Lower leg skin (tissue), 3 donors: ENCODE results near the gene SMIM27.

Source experiments
- CTCF ChIP-seq, 3 donors: fragments of 450-650 bp; IDR thresholded peaks; one replicate each; pipeline ENCODE4 v1.5.1; 2016; ENCODE audit warnings: antibody characterized with exemption in 3 of 3, mild to moderate bottlenecking in 3 of 3, moderate library complexity in 2 of 3
- POLR2A ChIP-seq, 2 donors: fragments of 450-650 bp; IDR thresholded peaks; one replicate each; pipeline ENCODE4 v1.6.1; 2016 to 2017; ENCODE audit warnings: antibody characterized with exemption in 2 of 2, mild to moderate bottlenecking in 1 of 2, moderate library complexity in 1 of 2

- TF ChIP-seq CTCF (IDR thresholded peaks at IDR 0.05) (no peak), POLR2A (IDR thresholded peaks at IDR 0.05) (no peak)
Measured at GRCh38 chr9:32526707-32527048, 25.4 kb upstream of the SMIM27 start.
